NT2/D1 (cell line): ENCODE data around the gene SLC27A1.

Experiments
- DNase-seq: peaks from one replicate; pipeline ENCODE4 v3.0.0-alpha.2; 2011; ENCODE audit warnings: low read depth, low spot score
- H3K27me3 ChIP-seq: 2 replicates; pipeline ENCODE4 v1.6.0; 2011; ENCODE audit warnings: mild to moderate bottlenecking; ENCODE audit not compliant: insufficient read length, insufficient read depth
- H3K36me3 ChIP-seq: 2 replicates; pipeline ENCODE4 v1.6.1; 2011; ENCODE audit warnings: mild to moderate bottlenecking, low read length, mixed read lengths; ENCODE audit not compliant: insufficient read depth, insufficient read length
- H3K4me1 ChIP-seq: 2 replicates; pipeline ENCODE4 v1.5.1; 2011; ENCODE audit not compliant: insufficient read depth, insufficient read length
- H3K4me3 ChIP-seq: 2 replicates; pipeline ENCODE4 v1.5.1; 2011; ENCODE audit warnings: low read depth; ENCODE audit not compliant: insufficient read length
- H3K9ac ChIP-seq: 2 replicates; pipeline ENCODE4 v1.6.0; 2011; ENCODE audit warnings: low read depth; ENCODE audit not compliant: insufficient read length
- H3K9me3 ChIP-seq: 2 replicates; pipeline ENCODE4 v1.5.1; 2011; ENCODE audit warnings: mild to moderate bottlenecking, low read length; ENCODE audit not compliant: insufficient read depth
- SUZ12 ChIP-seq: IDR thresholded peaks from 2 replicates; pipeline ENCODE4 v1.6.1; 2011; ENCODE audit not compliant: insufficient read length, insufficient read depth; ENCODE audit errors: extremely low read depth
- YY1 ChIP-seq: IDR thresholded peaks from 2 replicates; pipeline ENCODE4 v1.6.1; 2011; ENCODE audit not compliant: insufficient read length, insufficient read depth
- ZNF274 ChIP-seq: IDR thresholded peaks from 2 replicates; pipeline ENCODE4 v1.6.1; 2011; ENCODE audit warnings: mild to moderate bottlenecking, low read depth, low read length

Gene SLC27A1

DNA sequence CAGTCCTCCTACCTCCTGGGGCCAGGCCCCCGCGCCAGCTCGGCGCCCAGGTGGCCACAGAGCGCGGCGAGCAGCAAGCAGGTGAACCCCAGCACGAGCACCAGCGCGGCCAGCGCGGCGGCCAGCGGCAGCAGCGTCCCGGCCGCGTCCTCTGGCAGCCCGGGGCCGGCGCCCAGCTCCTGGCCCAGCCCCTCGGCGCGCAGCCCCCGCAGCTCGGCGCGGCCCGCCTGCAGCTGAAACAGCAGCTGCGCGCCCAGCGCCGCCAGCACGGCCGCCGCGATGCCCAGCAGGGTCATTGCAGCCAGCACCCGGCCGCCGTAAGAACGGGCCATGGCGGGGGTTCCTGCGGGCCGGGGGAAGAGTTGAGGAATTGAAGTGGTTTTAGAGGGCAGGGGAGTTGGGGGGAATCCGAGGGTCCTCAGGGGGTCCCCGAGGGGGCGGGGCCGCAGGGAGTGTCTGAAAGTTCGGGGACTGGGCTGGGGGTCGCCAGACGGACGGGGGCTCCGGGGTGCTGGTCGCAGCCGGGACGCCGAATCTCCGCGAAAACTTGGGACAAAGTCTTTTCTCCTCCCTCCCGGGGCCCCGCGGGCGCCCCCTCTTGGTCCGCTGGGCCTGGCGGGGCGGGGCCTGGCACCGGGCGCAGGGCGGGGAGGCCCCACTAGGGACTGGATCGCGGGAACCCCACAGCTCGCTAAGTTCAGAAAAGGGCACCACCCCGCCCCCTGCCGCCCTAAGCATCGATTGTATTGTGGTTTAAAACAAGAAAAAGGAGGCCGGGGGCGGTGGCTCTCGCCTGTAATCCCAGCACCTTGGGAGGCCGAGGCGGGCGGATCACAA, 22.0 kb upstream of the SLC27A1 start, which contains the start of gene TMEM221:
TSS of gene TMEM221 (minus strand) at position 538 of the 837 bp plus-strand sequence. CDS start at position 332, 206 bp downstream.
- H3K9ac ChIP-seq, result peak within 1 kb of the TSS; percentile 76
- peak within 1 kb of the TSS; percentile 51 for H3K4me3 ChIP-seq
- TF ChIP-seq SUZ12 (no peak), YY1 (no peak), ZNF274 (no peak)
- peaks cover 34% of the 10 kb centered on the region for H3K27me3 ChIP-seq
- peaks cover 3% of the 10 kb centered on the region; the same call in 1 of the 2 replicates for H3K9me3 ChIP-seq
- no peak for DNase-seq
- H3K36me3 ChIP-seq, result no peaks in the 10 kb centered on the region
- peaks cover 5% of the 10 kb centered on the region for H3K4me1 ChIP-seq

DNA sequence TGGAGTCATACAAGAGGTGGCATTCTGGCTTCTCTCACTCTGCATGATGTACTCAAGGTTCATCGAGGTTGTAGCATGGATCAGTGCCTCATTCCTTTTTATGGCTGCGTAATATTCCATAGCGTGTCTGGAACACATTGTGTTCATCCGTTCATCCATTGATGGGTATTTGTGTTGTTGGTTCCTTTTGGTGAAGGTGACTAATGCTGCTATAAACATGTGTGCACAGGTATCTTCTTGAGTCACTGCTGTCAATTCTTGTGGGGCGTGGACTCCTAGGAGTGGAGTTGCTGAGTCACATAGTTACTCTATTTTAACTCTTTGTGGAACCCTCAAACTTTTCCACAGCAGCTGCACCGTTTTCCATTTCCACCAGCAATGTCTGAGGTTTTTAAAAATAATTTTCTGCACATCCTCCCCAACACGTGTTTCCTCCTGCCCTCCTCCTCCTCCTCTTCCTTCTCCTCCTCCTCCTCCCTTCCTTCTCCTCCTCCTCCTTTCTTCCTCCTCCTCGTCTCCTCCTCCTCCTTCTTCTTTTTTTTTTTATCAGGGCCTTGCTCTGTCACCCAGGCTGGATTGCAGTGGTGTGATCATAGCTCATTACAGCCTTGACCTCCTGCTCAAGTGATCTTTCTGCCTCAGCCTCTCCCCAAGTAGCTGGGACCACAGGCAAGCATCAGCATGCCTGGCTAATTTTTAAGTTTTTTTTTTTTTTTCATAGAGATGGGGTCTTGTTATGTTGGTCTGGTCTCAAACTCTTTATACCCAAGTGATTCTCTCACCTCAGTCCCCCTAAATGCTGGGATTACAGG, 19.9 kb upstream of the SLC27A1 start:
- Histone ChIP-seq H3K9me3 (peaks cover 3% of the 10 kb centered on the region; the same call in 1 of the 2 replicates), H3K9ac (no peak overlapping the region), H3K27me3 (peaks cover 44% of the 10 kb centered on the region), H3K4me3 (no peak overlapping the region), H3K36me3 (no peaks in the 10 kb centered on the region), H3K4me1 (peaks cover 7% of the 10 kb centered on the region)
- DNase-seq, result no peak
- no peak for TF ChIP-seq YY1
- no peak for TF ChIP-seq SUZ12
- TF ChIP-seq ZNF274, result no peak

DNA sequence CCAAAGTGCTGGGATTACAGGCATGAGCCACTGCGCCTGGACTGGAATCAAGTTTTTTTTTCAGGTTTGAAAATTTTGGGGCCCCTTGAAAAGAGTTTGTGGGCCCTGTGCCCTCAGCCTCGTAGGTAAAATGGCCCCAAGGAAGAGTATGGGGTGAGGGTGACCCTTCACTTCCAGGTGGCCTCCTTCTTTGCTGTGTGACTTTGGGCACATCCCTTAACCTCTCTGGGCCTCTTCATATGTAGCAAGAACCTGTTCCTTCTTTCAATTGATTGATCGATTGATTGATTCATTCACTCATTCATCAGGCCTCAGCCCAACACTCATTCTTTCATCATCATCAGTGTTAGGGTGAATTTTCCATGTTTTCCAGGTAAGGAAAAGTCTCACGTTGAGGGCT, 18.5 kb upstream of the SLC27A1 start:
- Histone ChIP-seq H3K9ac (no peak overlapping the region), H3K27me3 (peaks cover 34% of the 10 kb centered on the region), H3K9me3 (peaks cover 3% of the 10 kb centered on the region; the same call in 1 of the 2 replicates), H3K4me3 (no peak overlapping the region), H3K36me3 (no peaks in the 10 kb centered on the region), H3K4me1 (peaks cover 10% of the 10 kb centered on the region)
- no peak for TF ChIP-seq YY1
- no peak for TF ChIP-seq SUZ12
- TF ChIP-seq ZNF274, result no peak
- no peak for DNase-seq

DNA sequence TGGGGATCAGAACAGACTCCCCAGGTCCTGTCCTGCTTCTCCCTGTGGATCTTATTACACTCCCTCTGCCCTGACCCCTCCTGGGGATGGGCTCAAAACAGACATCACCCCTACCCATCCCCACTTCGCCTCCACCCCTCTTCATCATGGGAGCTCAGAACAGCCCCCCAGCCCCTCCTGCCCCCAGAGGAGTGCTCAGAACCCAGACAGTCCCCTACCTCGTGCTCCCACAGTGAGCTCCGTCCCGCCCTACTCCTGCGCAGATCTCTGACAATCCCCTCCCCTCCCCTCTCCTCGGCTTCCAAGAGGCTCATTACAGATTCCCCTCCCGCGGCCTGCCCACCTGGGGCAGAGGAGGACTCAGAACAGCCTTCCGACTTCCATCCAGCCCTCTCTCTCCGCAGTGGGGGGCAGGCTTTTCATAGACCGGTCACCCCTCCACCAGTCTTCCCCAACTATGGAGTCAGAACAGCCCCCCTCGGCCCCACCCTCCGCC, 15.7 kb upstream of the SLC27A1 start:
- Histone ChIP-seq H3K36me3 (no peaks in the 10 kb centered on the region), H3K9ac (peak overlapping the region; percentile 72), H3K9me3 (peaks cover 3% of the 10 kb centered on the region; the same call in 1 of the 2 replicates), H3K27me3 (peaks cover 18% of the 10 kb centered on the region), H3K4me1 (peaks cover 5% of the 10 kb centered on the region), H3K4me3 (peak overlapping the region; percentile 21)
- no peak for DNase-seq
- TF ChIP-seq ZNF274 (no peak), YY1 (no peak), SUZ12 (no peak)

DNA sequence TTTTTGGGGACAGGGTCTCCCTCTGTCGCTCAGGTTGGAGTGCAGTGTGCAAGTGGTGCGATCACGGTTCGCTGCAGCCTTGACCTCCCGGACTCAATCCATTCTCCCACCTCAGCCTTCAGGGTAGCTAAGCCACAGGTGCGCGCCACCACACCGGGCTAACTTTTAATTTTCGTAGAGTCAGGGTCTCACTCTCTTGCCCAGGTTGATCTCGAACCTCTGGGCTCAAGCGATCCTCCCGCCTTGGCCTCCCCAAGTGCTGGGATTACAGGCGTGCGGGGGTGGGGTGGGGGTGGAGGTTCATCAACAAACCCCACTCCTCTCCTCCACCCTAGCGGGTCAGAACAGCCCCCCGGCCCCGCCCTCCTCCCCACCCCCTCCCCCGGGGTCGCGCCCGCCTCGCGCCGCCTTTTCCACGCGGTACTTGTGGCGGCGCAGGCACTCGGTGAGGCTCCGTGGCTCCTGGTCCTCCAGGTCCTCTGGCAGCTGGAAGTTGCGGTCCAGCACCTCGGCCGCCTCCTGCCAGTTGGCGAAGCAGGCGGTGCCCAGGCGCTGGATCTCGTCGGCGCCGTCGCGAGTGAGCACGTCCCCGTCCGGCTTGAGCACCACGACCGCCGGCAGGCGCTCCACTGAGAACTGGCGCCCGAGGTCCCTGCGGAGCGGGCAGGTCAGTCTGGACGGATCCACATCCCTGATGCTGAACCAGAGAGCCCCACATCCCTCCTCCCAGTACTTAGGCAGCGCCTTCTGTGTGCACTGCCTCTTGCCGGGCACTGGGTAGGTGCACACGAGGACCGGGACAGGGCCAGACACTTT, 14.8 kb upstream of the SLC27A1 start:
- no peak for TF ChIP-seq SUZ12
- no peak for TF ChIP-seq ZNF274
- no peak for TF ChIP-seq YY1
- Histone ChIP-seq H3K4me1 (peaks cover 7% of the 10 kb centered on the region), H3K36me3 (no peaks in the 10 kb centered on the region), H3K9ac (peak overlapping the region; percentile 32), H3K9me3 (peaks cover 3% of the 10 kb centered on the region; the same call in 1 of the 2 replicates), H3K27me3 (peaks cover 10% of the 10 kb centered on the region), H3K4me3 (no peak overlapping the region)
- DNase-seq, result no peak

DNA sequence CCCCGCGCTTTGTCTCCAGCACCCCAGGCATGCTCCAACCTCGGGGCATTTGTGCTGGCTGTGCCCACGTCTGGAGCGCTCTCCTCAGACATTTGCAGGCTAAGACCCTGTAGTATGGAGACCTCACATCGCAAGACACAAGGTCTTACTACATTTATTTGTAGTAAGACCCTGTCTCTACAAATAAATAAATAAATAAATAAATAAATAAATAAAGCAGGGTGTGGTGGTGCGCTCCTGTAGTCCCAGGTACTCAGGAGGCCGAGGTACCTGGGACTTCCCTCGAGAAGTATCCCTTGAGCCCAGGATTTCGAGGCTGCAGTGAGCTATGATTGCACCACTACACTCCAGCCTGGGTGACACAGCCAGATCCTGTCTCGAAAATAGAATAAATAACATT, 14.2 kb upstream of the SLC27A1 start:
- Histone ChIP-seq H3K36me3 (no peaks in the 10 kb centered on the region), H3K9ac (no peak overlapping the region), H3K27me3 (peaks cover 10% of the 10 kb centered on the region), H3K9me3 (peaks cover 3% of the 10 kb centered on the region; the same call in 1 of the 2 replicates), H3K4me3 (no peak overlapping the region), H3K4me1 (peaks cover 10% of the 10 kb centered on the region)
- no peak for DNase-seq
- TF ChIP-seq SUZ12 (no peak), ZNF274 (no peak), YY1 (no peak)
